ENCODE measurements around the gene KLK3.

Gene KLK3

DNA sequence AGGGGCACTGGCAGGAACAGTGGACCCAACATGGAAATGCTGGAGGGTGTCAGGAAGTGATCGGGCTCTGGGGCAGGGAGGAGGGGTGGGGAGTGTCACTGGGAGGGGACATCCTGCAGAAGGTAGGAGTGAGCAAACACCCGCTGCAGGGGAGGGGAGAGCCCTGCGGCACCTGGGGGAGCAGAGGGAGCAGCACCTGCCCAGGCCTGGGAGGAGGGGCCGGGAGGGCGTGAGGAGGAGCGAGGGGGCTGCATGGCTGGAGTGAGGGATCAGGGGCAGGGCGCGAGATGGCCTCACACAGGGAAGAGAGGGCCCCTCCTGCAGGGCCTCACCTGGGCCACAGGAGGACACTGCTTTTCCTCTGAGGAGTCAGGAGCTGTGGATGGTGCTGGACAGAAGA lies 22.6 kb downstream of the KLK3 start:
- peaks cover 50% of the 10 kb centered on the region for H3K27me3 ChIP-seq (replicated peaks; ENCODE audit: insufficient read depth, low read length)
- H3K79me2 ChIP-seq (ENCODE audit: low read length), result no peaks in the 10 kb centered on the region
- DNase-seq, result no peak
- no peaks in the 10 kb centered on the region for H4K20me1 ChIP-seq (ENCODE audit: insufficient read depth, low read length)
- H3K9me3 ChIP-seq (replicated peaks; ENCODE audit: insufficient read depth, low read length), result no peaks in the 10 kb centered on the region
- no peak overlapping the region for H3K27ac ChIP-seq (ENCODE audit: low read length)
- no peak for TF ChIP-seq EZH2phosphoT487 (IDR thresholded peaks at IDR 0.05; ENCODE audit: low read length)
- H3K4me2 ChIP-seq (ENCODE audit: low read depth, low read length), result no peak overlapping the region
- H3K4me1 ChIP-seq (ENCODE audit: low read length), result peaks cover 6% of the 10 kb centered on the region; the same call in 1 of the 2 replicates
- H3F3A ChIP-seq (ENCODE audit: insufficient read depth, low read length), result no peaks in the 10 kb centered on the region
- H2AFZ ChIP-seq (ENCODE audit: low read length), result no peak overlapping the region
- no peaks in the 10 kb centered on the region for H3K36me3 ChIP-seq (replicated peaks; ENCODE audit: insufficient read depth, low read length)
- H3K9me2 ChIP-seq (replicated peaks; ENCODE audit: insufficient read depth, low read length), result no peaks in the 10 kb centered on the region
- H3K4me3 ChIP-seq (ENCODE audit: low read length), result no peak overlapping the region
- no peak overlapping the region for H3K9ac ChIP-seq (ENCODE audit: low read length)

DNA sequence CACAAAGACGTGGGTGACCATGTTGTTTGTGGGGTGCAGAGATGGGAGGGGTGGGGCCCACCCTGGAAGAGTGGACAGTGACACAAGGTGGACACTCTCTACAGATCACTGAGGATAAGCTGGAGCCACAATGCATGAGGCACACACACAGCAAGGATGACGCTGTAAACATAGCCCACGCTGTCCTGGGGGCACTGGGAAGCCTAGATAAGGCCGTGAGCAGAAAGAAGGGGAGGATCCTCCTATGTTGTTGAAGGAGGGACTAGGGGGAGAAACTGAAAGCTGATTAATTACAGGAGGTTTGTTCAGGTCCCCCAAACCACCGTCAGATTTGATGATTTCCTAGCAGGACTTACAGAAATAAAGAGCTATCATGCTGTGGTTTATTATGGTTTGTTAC lies 24.1 kb downstream of the KLK3 start:
- Histone ChIP-seq H4K20me1 (ENCODE audit: insufficient read depth, low read length) (no peaks in the 10 kb centered on the region), H3K9me3 (replicated peaks; ENCODE audit: insufficient read depth, low read length) (no peaks in the 10 kb centered on the region), H3F3A (ENCODE audit: insufficient read depth, low read length) (no peaks in the 10 kb centered on the region), H3K9ac (ENCODE audit: low read length) (no peak overlapping the region), H3K4me1 (ENCODE audit: low read length) (peaks cover 6% of the 10 kb centered on the region; the same call in 1 of the 2 replicates), H3K27me3 (replicated peaks; ENCODE audit: insufficient read depth, low read length) (peaks cover 50% of the 10 kb centered on the region), H3K9me2 (replicated peaks; ENCODE audit: insufficient read depth, low read length) (no peaks in the 10 kb centered on the region), H3K4me3 (ENCODE audit: low read length) (no peak overlapping the region), H2AFZ (ENCODE audit: low read length) (no peak overlapping the region), H3K79me2 (ENCODE audit: low read length) (no peaks in the 10 kb centered on the region), H3K27ac (ENCODE audit: low read length) (no peak overlapping the region), H3K36me3 (replicated peaks; ENCODE audit: insufficient read depth, low read length) (no peaks in the 10 kb centered on the region), H3K4me2 (ENCODE audit: low read depth, low read length) (no peak overlapping the region)
- TF ChIP-seq EZH2phosphoT487 (IDR thresholded peaks at IDR 0.05; ENCODE audit: low read length), result no peak
- no peak for TF ChIP-seq EZH2 (optimal IDR thresholded peaks at IDR 0.05; ENCODE audit: low read depth, low read length)
- TF ChIP-seq, protein P1, sequence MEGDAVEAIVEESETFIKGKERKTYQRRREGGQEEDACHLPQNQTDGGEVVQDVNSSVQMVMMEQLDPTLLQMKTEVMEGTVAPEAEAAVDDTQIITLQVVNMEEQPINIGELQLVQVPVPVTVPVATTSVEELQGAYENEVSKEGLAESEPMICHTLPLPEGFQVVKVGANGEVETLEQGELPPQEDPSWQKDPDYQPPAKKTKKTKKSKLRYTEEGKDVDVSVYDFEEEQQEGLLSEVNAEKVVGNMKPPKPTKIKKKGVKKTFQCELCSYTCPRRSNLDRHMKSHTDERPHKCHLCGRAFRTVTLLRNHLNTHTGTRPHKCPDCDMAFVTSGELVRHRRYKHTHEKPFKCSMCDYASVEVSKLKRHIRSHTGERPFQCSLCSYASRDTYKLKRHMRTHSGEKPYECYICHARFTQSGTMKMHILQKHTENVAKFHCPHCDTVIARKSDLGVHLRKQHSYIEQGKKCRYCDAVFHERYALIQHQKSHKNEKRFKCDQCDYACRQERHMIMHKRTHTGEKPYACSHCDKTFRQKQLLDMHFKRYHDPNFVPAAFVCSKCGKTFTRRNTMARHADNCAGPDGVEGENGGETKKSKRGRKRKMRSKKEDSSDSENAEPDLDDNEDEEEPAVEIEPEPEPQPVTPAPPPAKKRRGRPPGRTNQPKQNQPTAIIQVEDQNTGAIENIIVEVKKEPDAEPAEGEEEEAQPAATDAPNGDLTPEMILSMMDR (IDR thresholded peaks at IDR 0.05; ENCODE audit: low read length), result no peak
- DNase-seq, result no peak

DNA sequence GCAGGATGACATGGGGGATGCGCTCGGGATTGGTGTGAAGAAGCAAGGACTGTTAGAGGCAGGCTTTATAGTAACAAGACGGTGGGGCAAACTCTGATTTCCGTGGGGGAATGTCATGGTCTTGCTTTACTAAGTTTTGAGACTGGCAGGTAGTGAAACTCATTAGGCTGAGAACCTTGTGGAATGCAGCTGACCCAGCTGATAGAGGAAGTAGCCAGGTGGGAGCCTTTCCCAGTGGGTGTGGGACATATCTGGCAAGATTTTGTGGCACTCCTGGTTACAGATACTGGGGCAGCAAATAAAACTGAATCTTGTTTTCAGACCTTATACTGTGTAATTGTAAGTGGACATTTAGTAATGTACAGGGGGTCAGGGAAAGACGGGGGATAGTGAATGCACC lies 25.5 kb downstream of the KLK3 start:
- no peaks in the 10 kb centered on the region for H3K36me3 ChIP-seq (replicated peaks; ENCODE audit: insufficient read depth, low read length)
- H4K20me1 ChIP-seq (ENCODE audit: insufficient read depth, low read length), result no peaks in the 10 kb centered on the region
- no peak overlapping the region for H3K4me3 ChIP-seq (ENCODE audit: low read length)
- H3K27me3 ChIP-seq (replicated peaks; ENCODE audit: insufficient read depth, low read length), result peaks cover 50% of the 10 kb centered on the region
- no peak overlapping the region for H3K9ac ChIP-seq (ENCODE audit: low read length)
- H3F3A ChIP-seq (ENCODE audit: insufficient read depth, low read length), result no peaks in the 10 kb centered on the region
- DNase-seq, result no peak
- no peak for TF ChIP-seq EZH2phosphoT487 (IDR thresholded peaks at IDR 0.05; ENCODE audit: low read length)
- TF ChIP-seq EZH2 (optimal IDR thresholded peaks at IDR 0.05; ENCODE audit: low read depth, low read length), result no peak
- TF ChIP-seq, protein P1 (IDR thresholded peaks at IDR 0.05; ENCODE audit: low read length), result no peak
- H3K9me3 ChIP-seq (replicated peaks; ENCODE audit: insufficient read depth, low read length), result no peaks in the 10 kb centered on the region
- H3K9me2 ChIP-seq (replicated peaks; ENCODE audit: insufficient read depth, low read length), result no peaks in the 10 kb centered on the region
- H3K27ac ChIP-seq (ENCODE audit: low read length), result no peak overlapping the region
- peaks cover 6% of the 10 kb centered on the region; the same call in 1 of the 2 replicates for H3K4me1 ChIP-seq (ENCODE audit: low read length)
- no peaks in the 10 kb centered on the region for H3K79me2 ChIP-seq (ENCODE audit: low read length)
- no peak overlapping the region for H3K4me2 ChIP-seq (ENCODE audit: low read depth, low read length)
- no peak overlapping the region for H2AFZ ChIP-seq (ENCODE audit: low read length)

DNA sequence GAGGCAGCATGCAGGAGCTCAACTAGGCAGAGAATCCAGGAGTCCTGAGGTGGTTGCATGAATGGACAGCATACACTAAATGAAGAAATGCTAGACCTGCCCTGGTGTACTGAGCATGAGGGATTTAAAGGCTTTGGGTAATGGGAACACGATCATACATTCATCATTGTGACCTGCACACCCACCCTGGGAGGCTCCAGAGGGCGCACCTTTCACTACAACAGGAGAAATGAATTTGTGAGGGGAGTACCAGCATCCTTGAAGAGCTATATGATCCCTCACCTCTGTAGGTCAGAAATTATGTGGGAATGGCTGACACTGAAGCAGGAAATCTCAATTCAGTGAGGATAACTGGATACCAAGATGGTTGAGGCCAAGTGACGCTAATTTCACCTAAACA lies 27.5 kb downstream of the KLK3 start:
- no peaks in the 10 kb centered on the region for H4K20me1 ChIP-seq (ENCODE audit: insufficient read depth, low read length)
- H3K9me3 ChIP-seq (replicated peaks; ENCODE audit: insufficient read depth, low read length), result no peaks in the 10 kb centered on the region
- H3K27ac ChIP-seq (ENCODE audit: low read length), result no peak overlapping the region
- H3F3A ChIP-seq (ENCODE audit: insufficient read depth, low read length), result no peaks in the 10 kb centered on the region
- no peak for DNase-seq
- H3K4me2 ChIP-seq (ENCODE audit: low read depth, low read length), result no peak overlapping the region
- no peaks in the 10 kb centered on the region for H3K4me1 ChIP-seq (ENCODE audit: low read length)
- H2AFZ ChIP-seq (ENCODE audit: low read length), result no peak overlapping the region
- H3K9ac ChIP-seq (ENCODE audit: low read length), result no peak overlapping the region
- peaks cover 61% of the 10 kb centered on the region for H3K27me3 ChIP-seq (replicated peaks; ENCODE audit: insufficient read depth, low read length)
- H3K36me3 ChIP-seq (replicated peaks; ENCODE audit: insufficient read depth, low read length), result no peaks in the 10 kb centered on the region
- no peaks in the 10 kb centered on the region for H3K9me2 ChIP-seq (replicated peaks; ENCODE audit: insufficient read depth, low read length)
- TF ChIP-seq EZH2phosphoT487 (IDR thresholded peaks at IDR 0.05; ENCODE audit: low read length), result no peak
- no peak for TF ChIP-seq EZH2 (optimal IDR thresholded peaks at IDR 0.05; ENCODE audit: low read depth, low read length)
- TF ChIP-seq, protein P1 (IDR thresholded peaks at IDR 0.05; ENCODE audit: low read length), result no peak
- no peak overlapping the region for H3K4me3 ChIP-seq (ENCODE audit: low read length)
- H3K79me2 ChIP-seq (ENCODE audit: low read length), result no peaks in the 10 kb centered on the region
